K562 (cell line): Measurements from ENCODE around the gene ARL3. TPM values are rescaled to one million over a fixed set of nuclear protein-coding genes. Genes with fewer than 3 reads are reported as not detected.

Experiments used
- EP400 ChIP-seq: fragments of 450-650 bp; IDR thresholded peaks from 2 replicates; pipeline ENCODE4 v1.6.1; 2017; ENCODE audit warnings: antibody characterized with exemption, mild to moderate bottlenecking, moderate library complexity
- ESRRB ChIP-seq: fragments of 250-450 bp; sonication (Bioruptor Pico); IDR thresholded peaks from 2 replicates; pipeline ENCODE4 v1.5.0; 2020; ENCODE audit warnings: mild to moderate bottlenecking, moderate library complexity, borderline replicate concordance
- GABPA ChIP-seq: fragments of 200-800 bp; sonication (Bioruptor generic); conservative IDR thresholded peaks from 2 replicates; pipeline ENCODE4 v1.6.1; 2016; ENCODE audit warnings: low read depth, missing genetic modification characterization, missing compliant biosample characterization
- MTF1 ChIP-seq: fragments of 250-450 bp; sonication (Bioruptor Pico); IDR thresholded peaks from 2 replicates; pipeline ENCODE4 v1.9.0; 2021; ENCODE audit warnings: moderate library complexity, mild to moderate bottlenecking, inconsistent platforms, borderline replicate concordance
- NEUROD1 ChIP-seq: fragments of 150-350 bp; IDR thresholded peaks from 2 replicates; pipeline ENCODE4 v1.6.1; 2014; ENCODE audit warnings: borderline replicate concordance, low read length, low read depth; ENCODE audit not compliant: partially characterized antibody
- NFATC3 ChIP-seq: fragments of 450-650 bp; IDR thresholded peaks from 2 replicates; pipeline ENCODE4 v1.6.1; 2017; ENCODE audit warnings: mild to moderate bottlenecking
- RBM39 ChIP-seq: fragments of 200-400 bp; formaldehyde crosslinking; optimal IDR thresholded peaks from 2 replicates; pipeline ENCODE3; 2018; ENCODE audit warnings: low read depth, low read length
- TBP ChIP-seq: optimal IDR thresholded peaks from 2 replicates; pipeline ENCODE3; 2011; ENCODE audit warnings: low read depth, low read length, improper control_type of control experiment
- ZNF146 ChIP-seq: IDR thresholded peaks from one replicate; pipeline ENCODE4 v1.6.1; 2018; ENCODE audit warnings: missing compliant biosample characterization; ENCODE audit not compliant: unreplicated experiment
- ZNF384 ChIP-seq: IDR thresholded peaks from 2 replicates; pipeline ENCODE4 v1.6.1; 2012; ENCODE audit warnings: low read depth, low read length, improper control_type of control experiment
- ZNF79 ChIP-seq: fragments of 250-450 bp; sonication (Bioruptor Pico); IDR thresholded peaks from 2 replicates; pipeline ENCODE4 v1.4.0; 2020; ENCODE audit warnings: low read depth, mild to moderate bottlenecking, moderate library complexity
- polyA plus RNA-seq, 8 experiments: library from polyadenylated mRNA; depleted of rRNA in 4 of 8; stranded (reverse) in 5 of 8; unstranded in 3 of 8; fragments of >200 nt; fragmentation: Nextera tagmentation in 2 of 8; fragmentation: Illumina TruSeq in 1 of 8; extraction: Ambion mirVana in 2 of 8; extraction: Trizol in 1 of 8; gene quantifications; 2 replicates each; pipeline versions ENCODE4 v1.2.1 to v1.2.3, GENCODE V29; 2011 to 2014; ENCODE audit warnings: inconsistent platforms in 1 of 8, missing spikeins in 1 of 8
- total RNA-seq, 7 experiments: library from RNA; depleted of rRNA in 6 of 7; stranded (reverse); fragments of >200 nt in 6 of 7; fragmentation: Illumina TruSeq in 2 of 7; extraction: Trizol in 2 of 7; gene quantifications; 2 replicates each; pipeline versions ENCODE4 v1.2.1 to v1.2.3, GENCODE V29; 2011 to 2021; ENCODE audit warnings: low replicate concordance in 1 of 7
- TF ChIP-seq, protein P1 (sequence below): fragments of 450-650 bp; formaldehyde crosslinking; IDR thresholded peaks from 2 replicates; pipeline ENCODE4 v1.4.0; 2020; ENCODE audit warnings: mild to moderate bottlenecking, mixed read lengths
- TF ChIP-seq, protein P2 (sequence below): fragments of 250-450 bp; sonication (Bioruptor Pico); IDR thresholded peaks from 2 replicates; pipeline ENCODE4 v1.5.0; 2021
- TF ChIP-seq, protein P3 (sequence below): fragments of 450-650 bp; IDR thresholded peaks from 2 replicates; pipeline ENCODE4 v1.6.1; 2018; ENCODE audit not compliant: partially characterized antibody
- TF ChIP-seq, protein P4 (sequence below): sonication (generic); formaldehyde crosslinking; IDR thresholded peaks from 2 replicates; pipeline ENCODE4 v1.8.1; 2022; ENCODE audit warnings: missing genetic modification reagents
- TF ChIP-seq, protein P5 (sequence below): fragments of 150-350 bp; IDR thresholded peaks from 2 replicates; pipeline ENCODE4 v1.6.1; 2014; ENCODE audit warnings: low read depth, mild to moderate bottlenecking, low read length, borderline replicate concordance

The ARL3 gene
- total and polyA plus RNA-seq, 9 of the 15 experiments (the other 6 are each of a cell fraction or from before 2014, with no cell fraction given), result 2.9 to 8.9 (median 4.8) TPM

DNA sequence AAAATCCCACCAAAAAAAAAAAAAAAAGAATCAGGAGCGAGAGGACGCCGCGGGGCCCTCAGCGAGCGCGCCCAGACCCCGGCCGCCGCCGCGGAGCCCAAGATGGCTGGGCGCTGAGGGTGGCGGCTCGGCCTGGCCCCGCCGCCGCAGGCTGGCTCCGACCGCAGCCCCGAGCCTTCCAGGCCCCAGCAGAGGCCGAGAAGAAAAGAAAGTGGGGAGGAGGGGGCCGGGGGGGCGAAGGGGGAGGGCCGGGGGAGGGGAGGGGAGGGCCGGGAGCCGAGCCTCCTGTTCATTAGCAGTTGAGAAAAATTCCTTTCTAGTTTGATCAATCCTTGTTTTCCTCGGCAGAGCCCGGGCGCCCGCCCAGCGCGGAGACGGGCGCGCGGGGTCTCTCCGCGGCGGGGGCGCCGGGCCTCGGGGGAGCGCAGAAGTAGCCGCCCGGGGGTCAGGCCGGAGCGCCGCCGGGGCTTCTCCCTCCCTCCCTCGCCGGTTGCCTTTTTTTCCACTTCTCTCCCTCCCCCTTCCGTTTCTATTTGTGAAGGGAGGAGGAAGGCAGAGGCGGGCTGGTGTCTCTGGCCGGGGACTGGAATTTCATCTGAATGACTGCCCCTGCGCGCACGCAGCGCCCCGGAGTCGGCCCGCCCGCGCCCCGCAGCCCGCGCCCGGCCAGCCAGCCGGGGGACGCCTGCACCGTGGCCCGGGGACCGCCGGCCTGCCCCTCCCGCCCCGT lies 70.7 kb downstream of the ARL3 start (continued):
- TF ChIP-seq, protein P1, sequence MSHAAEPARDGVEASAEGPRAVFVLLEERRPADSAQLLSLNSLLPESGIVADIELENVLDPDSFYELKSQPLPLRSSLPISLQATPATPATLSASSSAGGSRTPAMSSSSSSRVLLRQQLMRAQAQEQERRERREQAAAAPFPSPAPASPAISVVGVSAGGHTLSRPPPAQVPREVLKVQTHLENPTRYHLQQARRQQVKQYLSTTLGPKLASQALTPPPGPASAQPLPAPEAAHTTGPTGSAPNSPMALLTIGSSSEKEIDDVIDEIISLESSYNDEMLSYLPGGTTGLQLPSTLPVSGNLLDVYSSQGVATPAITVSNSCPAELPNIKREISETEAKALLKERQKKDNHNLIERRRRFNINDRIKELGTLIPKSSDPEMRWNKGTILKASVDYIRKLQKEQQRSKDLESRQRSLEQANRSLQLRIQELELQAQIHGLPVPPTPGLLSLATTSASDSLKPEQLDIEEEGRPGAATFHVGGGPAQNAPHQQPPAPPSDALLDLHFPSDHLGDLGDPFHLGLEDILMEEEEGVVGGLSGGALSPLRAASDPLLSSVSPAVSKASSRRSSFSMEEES, result no peak
- TF ChIP-seq NEUROD1, result no peak
- 0 out of 2 replicates have a peak, but pooled peaks have one; percentile 2 for TF ChIP-seq GABPA
- TF ChIP-seq RBM39, result no peak
- no peak for TF ChIP-seq TBP
- TF ChIP-seq, protein P2, sequence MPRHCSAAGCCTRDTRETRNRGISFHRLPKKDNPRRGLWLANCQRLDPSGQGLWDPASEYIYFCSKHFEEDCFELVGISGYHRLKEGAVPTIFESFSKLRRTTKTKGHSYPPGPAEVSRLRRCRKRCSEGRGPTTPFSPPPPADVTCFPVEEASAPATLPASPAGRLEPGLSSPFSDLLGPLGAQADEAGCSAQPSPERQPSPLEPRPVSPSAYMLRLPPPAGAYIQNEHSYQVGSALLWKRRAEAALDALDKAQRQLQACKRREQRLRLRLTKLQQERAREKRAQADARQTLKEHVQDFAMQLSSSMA, result no peak
- TF ChIP-seq, protein P3, sequence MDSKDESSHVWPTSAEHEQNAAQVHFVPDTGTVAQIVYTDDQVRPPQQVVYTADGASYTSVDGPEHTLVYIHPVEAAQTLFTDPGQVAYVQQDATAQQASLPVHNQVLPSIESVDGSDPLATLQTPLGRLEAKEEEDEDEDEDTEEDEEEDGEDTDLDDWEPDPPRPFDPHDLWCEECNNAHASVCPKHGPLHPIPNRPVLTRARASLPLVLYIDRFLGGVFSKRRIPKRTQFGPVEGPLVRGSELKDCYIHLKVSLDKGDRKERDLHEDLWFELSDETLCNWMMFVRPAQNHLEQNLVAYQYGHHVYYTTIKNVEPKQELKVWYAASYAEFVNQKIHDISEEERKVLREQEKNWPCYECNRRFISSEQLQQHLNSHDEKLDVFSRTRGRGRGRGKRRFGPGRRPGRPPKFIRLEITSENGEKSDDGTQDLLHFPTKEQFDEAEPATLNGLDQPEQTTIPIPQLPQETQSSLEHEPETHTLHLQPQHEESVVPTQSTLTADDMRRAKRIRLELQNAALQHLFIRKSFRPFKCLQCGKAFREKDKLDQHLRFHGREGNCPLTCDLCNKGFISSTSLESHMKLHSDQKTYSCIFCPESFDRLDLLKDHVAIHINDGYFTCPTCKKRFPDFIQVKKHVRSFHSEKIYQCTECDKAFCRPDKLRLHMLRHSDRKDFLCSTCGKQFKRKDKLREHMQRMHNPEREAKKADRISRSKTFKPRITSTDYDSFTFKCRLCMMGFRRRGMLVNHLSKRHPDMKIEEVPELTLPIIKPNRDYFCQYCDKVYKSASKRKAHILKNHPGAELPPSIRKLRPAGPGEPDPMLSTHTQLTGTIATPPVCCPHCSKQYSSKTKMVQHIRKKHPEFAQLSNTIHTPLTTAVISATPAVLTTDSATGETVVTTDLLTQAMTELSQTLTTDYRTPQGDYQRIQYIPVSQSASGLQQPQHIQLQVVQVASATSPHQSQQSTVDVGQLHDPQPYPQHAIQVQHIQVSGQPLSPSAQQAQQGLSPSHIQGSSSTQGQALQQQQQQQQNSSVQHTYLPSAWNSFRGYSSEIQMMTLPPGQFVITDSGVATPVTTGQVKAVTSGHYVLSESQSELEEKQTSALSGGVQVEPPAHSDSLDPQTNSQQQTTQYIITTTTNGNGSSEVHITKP, result peak; percentile 93
- no peak for TF ChIP-seq ZNF79 (CRISPR knock-in tag)
- 0 out of 2 replicates have a peak, but pooled peaks have one; percentile 23 for TF ChIP-seq ZNF384
- no peak for TF ChIP-seq ESRRB (CRISPR knock-in tag)
- no peak for TF ChIP-seq ZNF146
- TF ChIP-seq MTF1 (CRISPR knock-in tag), result no peak
- no peak for TF ChIP-seq NFATC3
- TF ChIP-seq, protein P4, sequence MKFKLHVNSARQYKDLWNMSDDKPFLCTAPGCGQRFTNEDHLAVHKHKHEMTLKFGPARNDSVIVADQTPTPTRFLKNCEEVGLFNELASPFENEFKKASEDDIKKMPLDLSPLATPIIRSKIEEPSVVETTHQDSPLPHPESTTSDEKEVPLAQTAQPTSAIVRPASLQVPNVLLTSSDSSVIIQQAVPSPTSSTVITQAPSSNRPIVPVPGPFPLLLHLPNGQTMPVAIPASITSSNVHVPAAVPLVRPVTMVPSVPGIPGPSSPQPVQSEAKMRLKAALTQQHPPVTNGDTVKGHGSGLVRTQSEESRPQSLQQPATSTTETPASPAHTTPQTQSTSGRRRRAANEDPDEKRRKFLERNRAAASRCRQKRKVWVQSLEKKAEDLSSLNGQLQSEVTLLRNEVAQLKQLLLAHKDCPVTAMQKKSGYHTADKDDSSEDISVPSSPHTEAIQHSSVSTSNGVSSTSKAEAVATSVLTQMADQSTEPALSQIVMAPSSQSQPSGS (CRISPR knock-in tag), result no peak
- TF ChIP-seq, protein P5, sequence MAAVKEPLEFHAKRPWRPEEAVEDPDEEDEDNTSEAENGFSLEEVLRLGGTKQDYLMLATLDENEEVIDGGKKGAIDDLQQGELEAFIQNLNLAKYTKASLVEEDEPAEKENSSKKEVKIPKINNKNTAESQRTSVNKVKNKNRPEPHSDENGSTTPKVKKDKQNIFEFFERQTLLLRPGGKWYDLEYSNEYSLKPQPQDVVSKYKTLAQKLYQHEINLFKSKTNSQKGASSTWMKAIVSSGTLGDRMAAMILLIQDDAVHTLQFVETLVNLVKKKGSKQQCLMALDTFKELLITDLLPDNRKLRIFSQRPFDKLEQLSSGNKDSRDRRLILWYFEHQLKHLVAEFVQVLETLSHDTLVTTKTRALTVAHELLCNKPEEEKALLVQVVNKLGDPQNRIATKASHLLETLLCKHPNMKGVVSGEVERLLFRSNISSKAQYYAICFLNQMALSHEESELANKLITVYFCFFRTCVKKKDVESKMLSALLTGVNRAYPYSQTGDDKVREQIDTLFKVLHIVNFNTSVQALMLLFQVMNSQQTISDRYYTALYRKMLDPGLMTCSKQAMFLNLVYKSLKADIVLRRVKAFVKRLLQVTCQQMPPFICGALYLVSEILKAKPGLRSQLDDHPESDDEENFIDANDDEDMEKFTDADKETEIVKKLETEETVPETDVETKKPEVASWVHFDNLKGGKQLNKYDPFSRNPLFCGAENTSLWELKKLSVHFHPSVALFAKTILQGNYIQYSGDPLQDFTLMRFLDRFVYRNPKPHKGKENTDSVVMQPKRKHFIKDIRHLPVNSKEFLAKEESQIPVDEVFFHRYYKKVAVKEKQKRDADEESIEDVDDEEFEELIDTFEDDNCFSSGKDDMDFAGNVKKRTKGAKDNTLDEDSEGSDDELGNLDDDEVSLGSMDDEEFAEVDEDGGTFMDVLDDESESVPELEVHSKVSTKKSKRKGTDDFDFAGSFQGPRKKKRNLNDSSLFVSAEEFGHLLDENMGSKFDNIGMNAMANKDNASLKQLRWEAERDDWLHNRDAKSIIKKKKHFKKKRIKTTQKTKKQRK, result no peak
- TF ChIP-seq EP400, result no peak
